ENCODE results near the gene LHX5.

LHX5 gene

DNA sequence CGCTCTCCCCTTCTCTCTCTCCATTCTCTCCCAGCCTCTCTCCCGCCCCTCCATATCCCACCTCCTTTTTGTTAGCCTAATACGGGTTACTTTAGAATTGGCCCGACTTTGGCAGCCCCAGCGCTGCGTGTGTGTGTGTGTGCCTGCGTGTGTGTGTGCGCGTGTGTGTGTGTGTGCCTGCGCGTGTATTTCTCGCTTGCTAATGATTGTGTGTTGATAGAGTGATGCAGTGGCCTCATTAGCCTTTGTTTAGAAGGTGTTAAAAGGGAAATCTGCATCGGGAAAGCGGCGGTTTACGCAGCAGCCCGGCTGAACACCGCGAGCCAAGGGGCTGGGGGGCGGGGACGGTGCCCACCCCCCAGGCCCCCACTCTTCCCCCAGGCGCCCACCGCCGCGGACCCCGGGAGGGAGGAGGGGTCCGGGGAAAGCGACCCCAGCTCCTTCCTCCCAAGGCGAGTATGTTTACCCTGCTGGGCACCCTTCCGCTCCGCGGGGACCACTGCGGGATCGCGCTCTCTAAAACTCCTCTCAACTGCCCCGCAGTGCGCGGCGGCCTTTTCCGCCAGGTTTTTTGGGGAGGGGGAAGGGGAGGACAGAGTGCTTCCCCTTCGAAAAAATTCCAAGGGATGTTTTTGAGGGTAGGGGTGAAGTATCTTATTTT, 6.8 kb upstream of the LHX5 start:
- TF ChIP-seq, protein P1, sequence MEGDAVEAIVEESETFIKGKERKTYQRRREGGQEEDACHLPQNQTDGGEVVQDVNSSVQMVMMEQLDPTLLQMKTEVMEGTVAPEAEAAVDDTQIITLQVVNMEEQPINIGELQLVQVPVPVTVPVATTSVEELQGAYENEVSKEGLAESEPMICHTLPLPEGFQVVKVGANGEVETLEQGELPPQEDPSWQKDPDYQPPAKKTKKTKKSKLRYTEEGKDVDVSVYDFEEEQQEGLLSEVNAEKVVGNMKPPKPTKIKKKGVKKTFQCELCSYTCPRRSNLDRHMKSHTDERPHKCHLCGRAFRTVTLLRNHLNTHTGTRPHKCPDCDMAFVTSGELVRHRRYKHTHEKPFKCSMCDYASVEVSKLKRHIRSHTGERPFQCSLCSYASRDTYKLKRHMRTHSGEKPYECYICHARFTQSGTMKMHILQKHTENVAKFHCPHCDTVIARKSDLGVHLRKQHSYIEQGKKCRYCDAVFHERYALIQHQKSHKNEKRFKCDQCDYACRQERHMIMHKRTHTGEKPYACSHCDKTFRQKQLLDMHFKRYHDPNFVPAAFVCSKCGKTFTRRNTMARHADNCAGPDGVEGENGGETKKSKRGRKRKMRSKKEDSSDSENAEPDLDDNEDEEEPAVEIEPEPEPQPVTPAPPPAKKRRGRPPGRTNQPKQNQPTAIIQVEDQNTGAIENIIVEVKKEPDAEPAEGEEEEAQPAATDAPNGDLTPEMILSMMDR (IDR thresholded peaks at IDR 0.05; ENCODE audit: insufficient read depth, low read depth, low read length, missing control alignments): no peak
- H3K4me3 ChIP-seq (ENCODE audit: low read length): no peak overlapping the region

DNA sequence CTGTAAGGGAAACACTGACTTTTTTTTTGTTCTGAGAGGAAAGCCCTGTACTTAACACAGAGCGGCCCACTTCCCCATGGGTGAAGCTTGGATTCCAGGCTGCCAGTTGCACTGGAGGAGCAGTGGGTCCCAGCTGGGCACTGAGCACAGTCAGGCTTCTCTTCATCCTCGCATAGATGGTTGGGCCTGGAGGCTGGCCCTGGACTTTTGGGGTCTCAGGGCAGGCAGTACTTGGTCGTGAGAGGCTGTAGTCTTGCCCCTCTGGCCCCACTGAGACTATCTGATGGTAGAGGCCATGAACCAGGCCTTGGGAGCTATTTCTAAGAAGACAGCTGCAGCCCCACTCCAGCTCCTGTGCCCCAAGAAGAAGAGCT, 6.2 kb upstream of the LHX5 start:
- DNase-seq (ENCODE audit: low read depth): no peak
- no peak overlapping the region for H3K4me3 ChIP-seq (ENCODE audit: low read length)
- TF ChIP-seq, protein P1 (IDR thresholded peaks at IDR 0.05; ENCODE audit: insufficient read depth, low read depth, low read length, missing control alignments): no peak

More for the DNA sequence above, 6.8 kb upstream of the LHX5 start:
- DNase-seq (ENCODE audit: low read depth): no peak

DNA sequence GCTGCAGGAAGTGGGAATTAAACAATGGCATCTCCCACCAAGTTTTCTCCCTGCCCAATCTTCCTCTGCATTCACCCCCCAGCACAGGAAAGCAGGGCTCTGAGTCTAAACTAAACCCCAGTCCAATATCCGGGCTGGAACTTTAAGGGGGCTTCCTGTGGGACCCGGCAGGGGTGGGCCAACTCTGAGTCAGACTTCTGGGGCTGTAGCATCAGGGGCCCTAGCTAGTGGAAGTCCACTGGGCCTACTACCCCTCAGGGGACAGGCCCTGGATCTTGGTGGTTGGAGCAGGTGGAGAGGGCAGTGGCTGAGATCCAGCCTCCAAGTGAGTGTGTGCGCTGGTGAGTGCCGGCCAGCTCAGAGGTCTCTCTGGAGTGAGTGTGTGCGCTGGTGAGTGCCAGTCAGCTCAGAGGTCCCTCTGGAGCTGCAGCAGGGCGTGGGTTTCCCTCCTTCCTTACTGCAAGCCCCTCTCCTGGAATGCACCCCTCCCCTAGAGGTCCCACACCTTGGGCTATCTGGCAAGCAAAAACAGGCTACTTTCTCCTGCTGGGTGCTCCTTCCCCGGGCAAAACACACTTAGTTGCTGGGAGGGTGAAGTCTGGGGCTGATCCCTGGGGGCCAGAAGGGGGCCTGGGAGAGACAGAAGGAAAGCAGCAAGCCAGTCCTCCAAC, 5.6 kb upstream of the LHX5 start:
- no peak for DNase-seq (ENCODE audit: low read depth)

DNA sequence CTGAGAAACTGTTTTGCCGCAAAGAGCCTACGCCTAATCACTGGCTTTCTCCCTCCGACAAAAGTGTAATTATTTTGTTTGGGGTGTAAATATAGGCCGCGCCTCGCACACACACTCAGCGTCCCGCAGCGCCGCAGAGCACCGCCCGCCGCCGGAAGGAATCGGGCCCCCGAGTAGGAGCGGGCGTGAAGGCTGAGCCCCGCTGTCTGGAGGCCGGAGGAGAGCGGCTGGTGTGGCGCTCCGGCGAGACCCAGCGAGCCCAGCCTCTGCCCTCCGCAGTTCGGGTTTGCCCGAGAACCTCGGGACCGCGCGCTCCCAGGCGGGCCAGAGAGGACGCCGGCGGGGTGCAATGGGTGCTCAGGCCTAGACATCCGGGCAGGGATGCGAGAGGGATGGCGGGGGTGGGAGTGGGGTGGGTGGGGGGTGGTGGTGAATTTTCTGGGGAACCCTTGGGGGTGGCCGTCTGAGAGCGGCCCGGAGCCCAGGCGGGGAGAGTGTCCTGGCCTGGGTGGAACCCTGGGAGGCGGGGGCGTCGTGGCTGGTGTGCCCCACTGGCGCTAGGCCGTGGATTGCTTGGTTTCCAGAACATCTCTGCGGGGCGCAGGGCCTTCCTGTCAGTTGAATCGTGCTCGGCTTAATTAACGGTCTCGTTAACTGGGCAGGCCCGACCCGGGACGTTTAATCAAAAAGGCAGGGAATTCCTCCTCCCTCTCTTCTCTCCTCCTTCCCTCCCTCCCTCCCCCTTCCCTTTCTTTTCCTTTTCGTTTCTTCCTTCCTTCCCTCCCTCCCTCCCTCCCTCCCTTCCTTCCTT, 4.7 kb upstream of the LHX5 start:
- DNase-seq (ENCODE audit: low read depth): no peak
- H3K4me3 ChIP-seq (ENCODE audit: low read length): no peak overlapping the region
- TF ChIP-seq, protein P1 (IDR thresholded peaks at IDR 0.05; ENCODE audit: insufficient read depth, low read depth, low read length, missing control alignments): no peak

More for the DNA sequence above, 5.6 kb upstream of the LHX5 start:
- TF ChIP-seq, protein P1 (IDR thresholded peaks at IDR 0.05; ENCODE audit: insufficient read depth, low read depth, low read length, missing control alignments): no peak
- H3K4me3 ChIP-seq (ENCODE audit: low read length): no peak overlapping the region

DNA sequence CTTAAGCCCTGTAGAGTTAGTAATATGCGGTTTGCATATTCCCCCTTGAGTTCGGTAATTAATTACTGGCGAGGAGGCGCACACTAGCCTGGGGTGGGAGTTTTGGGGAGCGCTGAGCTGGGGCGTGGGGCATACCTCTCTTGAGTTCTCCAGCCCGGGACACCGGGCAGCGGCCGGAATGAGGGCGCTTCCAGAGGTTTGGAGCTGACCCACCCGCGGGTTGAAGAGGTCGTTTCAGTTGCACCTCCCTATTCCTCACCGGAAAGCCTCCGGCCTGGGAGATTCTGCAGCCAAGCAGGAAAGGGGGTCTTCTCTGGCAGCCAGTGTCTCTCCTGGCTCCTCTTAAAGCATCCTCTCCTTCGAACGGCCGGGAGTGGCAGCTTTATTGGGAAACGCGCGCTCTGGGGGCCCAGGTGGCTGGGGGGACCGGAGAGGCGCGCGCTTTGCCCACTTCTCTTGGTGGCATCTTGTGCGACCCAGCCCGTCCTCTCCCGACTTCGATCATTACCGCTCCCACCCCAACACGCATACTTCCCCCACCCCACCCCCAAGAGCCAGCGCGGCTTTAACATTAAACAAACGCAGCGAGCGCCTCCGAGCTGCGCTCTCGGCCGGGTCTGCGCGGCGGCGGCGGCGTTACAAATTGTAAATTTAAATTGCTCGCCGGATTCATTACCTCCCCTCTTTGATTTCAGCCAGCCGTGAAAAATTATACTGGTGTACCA, 3.9 kb upstream of the LHX5 start:
- TF ChIP-seq, protein P1 (IDR thresholded peaks at IDR 0.05; ENCODE audit: insufficient read depth, low read depth, low read length, missing control alignments): no peak
- no peak overlapping the region for H3K4me3 ChIP-seq (ENCODE audit: low read length)
- no peak for DNase-seq (ENCODE audit: low read depth)

DNA sequence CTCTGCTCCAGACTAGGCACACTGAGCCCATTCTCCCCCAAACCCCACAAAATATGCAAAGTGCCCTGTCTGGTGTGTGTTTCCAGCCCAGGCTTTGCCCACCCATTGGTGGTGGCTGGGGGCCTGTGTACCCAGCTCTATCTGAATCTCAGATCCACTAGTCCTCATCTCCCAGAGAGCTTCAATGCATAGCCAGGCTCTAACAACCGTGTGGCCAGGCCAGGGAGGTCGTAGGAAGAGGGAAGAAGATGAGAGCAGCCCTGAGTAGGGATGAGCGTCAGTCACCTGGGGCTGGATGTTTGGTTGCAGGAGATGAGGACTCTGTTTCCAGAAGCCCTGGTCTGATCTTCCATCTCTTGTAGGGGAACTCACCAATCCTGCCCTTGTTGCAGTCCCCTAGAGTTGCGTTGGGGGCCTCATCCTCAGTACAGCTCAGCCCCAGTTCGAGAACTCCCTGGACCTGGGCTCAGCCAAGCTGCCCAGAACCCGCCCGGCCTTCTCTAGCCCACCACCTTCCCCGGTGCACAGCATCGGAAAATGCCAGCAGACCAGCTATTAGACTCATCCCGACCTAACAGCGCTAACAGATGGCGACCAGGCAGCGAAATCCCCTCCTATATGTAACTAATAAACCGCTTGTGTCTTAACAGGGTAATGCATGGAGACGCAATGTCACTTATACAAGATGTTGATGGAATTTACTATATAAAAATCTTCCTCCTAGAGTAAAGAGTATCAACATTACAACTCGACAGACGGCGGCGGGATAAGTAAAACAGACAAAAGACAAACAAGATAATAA, 3.2 kb upstream of the LHX5 start:
- no peak overlapping the region for H3K4me3 ChIP-seq (ENCODE audit: low read length)
- DNase-seq (ENCODE audit: low read depth): no peak
- TF ChIP-seq, protein P1 (IDR thresholded peaks at IDR 0.05; ENCODE audit: insufficient read depth, low read depth, low read length, missing control alignments): no peak

Data from epithelial cell of esophagus (primary cell).